Thymus (tissue), 11 donors: ENCODE measurements around the gene TNFSF12. TPM values are rescaled to one million over a fixed set of nuclear protein-coding genes. Genes with fewer than 3 reads are reported as not detected.

Source experiments
- DNase-seq, 9 donors: peaks; one replicate each; pipeline ENCODE4 v3.0.0-alpha.2; 2013; ENCODE audit warnings: low spot score in 9 of 9, low read depth in 6 of 9, missing footprints in 1 of 9
- H3K27ac ChIP-seq, 2 donors: one replicate each; pipeline ENCODE4 v1.5.1; 2013; ENCODE audit warnings: control low read depth in 1 of 2, low read depth in 1 of 2, low read length in 1 of 2, mild to moderate bottlenecking in 1 of 2, moderate library complexity in 1 of 2
- H3K27me3 ChIP-seq, 2 donors: one replicate each; pipeline ENCODE4 v1.5.1; 2013; ENCODE audit warnings: low read length in 1 of 2; ENCODE audit not compliant: control insufficient read depth in 2 of 2, insufficient read depth in 1 of 2
- H3K36me3 ChIP-seq, 2 donors: one replicate each; pipeline ENCODE4 v1.5.1; 2013; ENCODE audit warnings: low read length in 1 of 2, mild to moderate bottlenecking in 1 of 2, moderate library complexity in 1 of 2; ENCODE audit not compliant: control insufficient read depth in 2 of 2, insufficient read depth in 2 of 2
- H3K4me1 ChIP-seq, 2 donors: one replicate each; pipeline ENCODE4 v1.5.1; 2013; ENCODE audit warnings: low read length in 2 of 2; ENCODE audit not compliant: control insufficient read depth in 2 of 2, insufficient read depth in 2 of 2
- H3K4me3 ChIP-seq, 2 donors: one replicate each; pipeline ENCODE4 v1.5.1; 2013; ENCODE audit warnings: low read length in 2 of 2, control low read depth in 1 of 2, mild to moderate bottlenecking in 1 of 2
- H3K9me3 ChIP-seq, 2 donors: one replicate each; pipeline ENCODE4 v1.5.1; 2013; ENCODE audit warnings: low read length in 1 of 2, mild to moderate bottlenecking in 1 of 2; ENCODE audit not compliant: control insufficient read depth in 2 of 2, insufficient read depth in 1 of 2
- WGBS: extraction: QIAGEN DNeasy Blood & Tissue Kit; methylation state at CpG from one replicate; pipeline ENCODE4 v1.1.7; 2013; 5-methylcytosine and 5-hydroxymethylcytosine counted together
- polyA plus RNA-seq: library from polyadenylated mRNA; stranded (reverse); fragments of 200-250 nt; gene quantifications from one replicate; pipeline ENCODE4 v1.2.3, GENCODE V29; 2013
- total RNA-seq: library from RNA; stranded (reverse); fragments of 120-200 nt; gene quantifications from one replicate; pipeline ENCODE4 v1.2.4, GENCODE V29; 2013
- donor health status: healthy.

TNFSF12 gene
- total and polyA plus RNA-seq, 2 donors, result 4.2 to 21.3 TPM

DNA sequence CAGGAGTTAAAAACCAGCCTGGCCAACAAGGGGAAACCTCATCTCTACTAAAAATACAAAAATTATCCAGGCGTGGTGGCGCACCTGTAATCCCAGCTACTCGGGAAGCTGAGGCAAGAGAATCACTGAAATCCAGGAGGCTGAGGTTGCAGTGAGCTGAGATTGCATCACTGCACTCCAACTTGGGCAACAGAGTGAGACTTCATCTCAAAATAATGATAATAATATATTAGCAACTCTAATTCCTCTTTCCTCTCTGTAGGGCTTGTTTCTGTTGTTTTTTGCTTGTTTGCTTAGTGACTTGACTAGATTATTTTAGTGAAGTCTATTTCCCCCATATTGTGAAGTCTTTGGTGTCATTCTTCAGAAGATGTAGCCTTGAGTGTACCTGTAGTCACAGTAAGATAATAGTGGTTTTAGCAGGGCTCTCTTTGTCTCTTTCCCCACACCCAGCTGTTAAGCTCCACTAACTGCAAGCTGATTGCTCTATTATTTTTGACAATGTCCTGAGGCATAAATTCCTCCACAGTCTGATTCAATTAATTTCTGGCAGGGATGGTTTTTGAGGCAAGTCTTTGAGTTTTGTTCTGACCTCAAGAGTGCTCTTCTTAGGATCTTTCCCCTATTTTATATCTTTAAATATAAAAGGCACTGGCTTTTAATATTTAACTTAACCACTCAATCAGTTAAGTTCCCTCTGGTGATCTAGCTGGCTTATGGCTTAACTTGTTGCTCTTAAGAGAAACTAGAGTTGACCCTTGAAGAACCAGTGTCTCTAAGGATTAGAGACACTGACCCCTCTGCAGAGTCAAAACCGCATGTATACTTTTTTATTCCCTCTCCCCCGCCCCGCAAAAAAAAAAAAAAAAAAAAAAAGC, 18.6 kb upstream of the TNFSF12 start:
- no peak overlapping the region for H3K4me3 ChIP-seq
- no peaks in the 10 kb centered on the region for H3K36me3 ChIP-seq
- peaks cover 0 to 36% of the 10 kb centered on the region in 2 donors for H3K9me3 ChIP-seq
- no peaks in the 10 kb centered on the region for H3K4me1 ChIP-seq
- no peaks in the 10 kb centered on the region for H3K27me3 ChIP-seq
- no peak for DNase-seq
- H3K27ac ChIP-seq, result no peak overlapping the region
- WGBS, result 96% methylated on average over 6 of the region's 6 CpGs

DNA sequence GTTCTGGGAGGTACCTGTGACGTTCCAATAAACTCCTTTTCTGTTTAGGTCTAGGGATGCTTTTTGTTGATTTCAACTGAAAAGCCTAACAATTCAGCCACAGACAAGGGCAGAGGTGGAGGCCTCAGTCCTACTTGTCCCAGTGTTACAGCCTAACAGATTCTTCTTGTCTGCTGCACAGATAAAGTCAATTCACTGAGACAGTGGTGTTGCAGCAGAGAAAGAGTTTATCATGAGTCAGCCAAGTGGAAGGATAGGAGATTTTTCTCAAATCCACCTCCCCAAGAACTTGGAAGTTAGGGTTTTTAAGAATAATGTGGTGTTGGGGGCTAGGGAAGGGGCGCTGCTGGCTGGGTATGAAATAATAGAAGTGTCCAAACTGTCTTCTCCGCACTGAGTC, 10.8 kb upstream of the TNFSF12 start:
- DNase-seq, result no peak
- Histone ChIP-seq H3K36me3 (no peaks in the 10 kb centered on the region), H3K27ac (no peak overlapping the region), H3K4me3 (no peak overlapping the region), H3K4me1 (no peaks in the 10 kb centered on the region), H3K27me3 (no peaks in the 10 kb centered on the region), H3K9me3 (peaks cover 4 to 14% of the 10 kb centered on the region in 2 donors)
- 98% methylated on average over 3 of the region's 3 CpGs for WGBS

DNA sequence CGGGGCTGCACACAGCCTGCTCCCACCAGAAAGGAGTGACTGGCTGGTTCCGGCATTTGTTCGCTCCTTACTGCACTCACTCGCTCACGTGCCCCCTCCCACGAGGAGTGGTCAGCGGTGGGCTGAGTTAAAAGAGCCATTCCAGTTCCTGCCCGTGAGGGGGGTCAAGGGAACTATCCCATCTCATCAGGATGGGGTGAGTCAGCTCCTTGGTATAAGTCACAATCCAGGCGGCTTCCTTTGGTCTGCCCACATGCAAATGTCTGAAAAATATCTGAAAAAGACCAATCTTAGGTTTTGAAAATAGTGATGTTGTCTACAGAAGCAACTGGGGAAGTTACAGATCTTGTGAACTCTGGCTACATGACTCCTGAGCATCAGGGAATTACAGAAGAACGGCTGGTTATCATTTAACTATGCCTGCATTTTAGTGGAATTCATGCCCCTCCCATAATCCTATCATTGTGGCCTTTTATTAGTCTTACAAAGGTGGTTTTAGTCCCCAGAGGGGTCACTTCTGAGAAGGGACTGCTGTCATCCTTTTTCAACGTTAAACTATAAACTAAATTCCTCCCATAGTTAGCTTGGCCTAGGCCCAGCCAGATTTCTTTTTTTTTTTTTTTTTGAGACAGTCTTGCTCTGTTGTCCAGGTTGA, 9.8 kb upstream of the TNFSF12 start:
- H3K4me1 ChIP-seq, result no peaks in the 10 kb centered on the region
- DNase-seq, result no peak
- H3K27ac ChIP-seq, result no peak overlapping the region
- H3K4me3 ChIP-seq, result no peak overlapping the region
- H3K27me3 ChIP-seq, result no peaks in the 10 kb centered on the region
- H3K9me3 ChIP-seq, result peaks cover 4 to 14% of the 10 kb centered on the region in 2 donors
- WGBS, result 87% methylated on average over 11 of the region's 11 CpGs
- H3K36me3 ChIP-seq, result no peaks in the 10 kb centered on the region

DNA sequence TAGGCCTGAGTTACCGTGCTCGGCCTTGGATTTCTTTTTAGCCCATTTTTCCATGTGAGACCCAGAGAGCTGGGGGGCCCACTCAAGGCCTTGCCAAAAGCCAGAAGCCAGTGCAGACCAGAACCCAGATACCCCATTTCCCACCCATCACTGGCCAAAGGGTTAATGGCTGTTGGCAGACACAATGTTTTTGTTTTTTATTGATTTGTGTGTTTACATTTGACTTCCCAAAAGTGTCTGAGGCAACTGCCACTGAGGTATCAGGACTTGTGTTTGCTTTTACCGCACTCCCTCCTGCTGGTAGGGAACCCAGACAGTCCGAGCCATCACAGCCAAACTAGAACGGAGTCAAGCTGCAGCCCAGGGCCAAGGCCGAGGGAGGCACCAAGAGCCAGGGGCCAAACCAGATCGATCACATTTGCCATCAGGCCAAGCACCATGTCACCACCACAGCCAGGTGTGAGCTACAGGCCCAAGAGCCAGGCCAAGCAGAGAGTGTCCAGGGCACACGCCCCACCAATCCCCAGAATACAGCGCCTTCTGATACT, 7.7 kb upstream of the TNFSF12 start:
- WGBS, result 98% methylated on average over 9 of the region's 9 CpGs
- H3K9me3 ChIP-seq, result peaks cover 4 to 14% of the 10 kb centered on the region in 2 donors
- H3K36me3 ChIP-seq, result no peaks in the 10 kb centered on the region
- H3K4me3 ChIP-seq, result no peak overlapping the region
- H3K4me1 ChIP-seq, result no peaks in the 10 kb centered on the region
- no peak for DNase-seq
- H3K27me3 ChIP-seq, result no peaks in the 10 kb centered on the region
- no peak overlapping the region for H3K27ac ChIP-seq

DNA sequence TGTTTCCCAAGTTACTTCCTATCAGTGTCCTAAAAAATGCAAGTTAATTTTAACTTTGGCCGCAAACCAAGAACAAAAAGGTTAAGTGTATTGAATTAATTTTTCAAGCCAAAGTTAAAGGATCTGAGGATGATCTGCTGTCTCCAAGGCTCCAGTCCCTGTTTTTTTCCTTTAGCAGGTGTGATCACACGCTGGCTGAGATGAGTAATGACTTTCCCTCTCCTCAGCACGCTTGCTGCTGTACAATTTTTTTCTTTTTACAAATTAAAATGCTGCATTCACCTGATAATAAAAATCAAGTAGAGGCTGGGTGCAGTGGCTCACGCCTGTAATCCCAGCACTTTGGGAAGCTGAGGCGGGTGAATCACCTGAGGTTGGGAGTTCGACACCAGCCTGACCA, 3.9 kb upstream of the TNFSF12 start:
- Histone ChIP-seq H3K9me3 (no peaks in the 10 kb centered on the region), H3K4me1 (peaks cover 0 to 11% of the 10 kb centered on the region in 2 donors), H3K4me3 (no peak overlapping the region), H3K27me3 (peaks cover 3 to 25% of the 10 kb centered on the region in 2 donors), H3K27ac (no peak overlapping the region), H3K36me3 (no peaks in the 10 kb centered on the region)
- 83% methylated on average over 6 of the region's 6 CpGs for WGBS
- DNase-seq, result no peak

DNA sequence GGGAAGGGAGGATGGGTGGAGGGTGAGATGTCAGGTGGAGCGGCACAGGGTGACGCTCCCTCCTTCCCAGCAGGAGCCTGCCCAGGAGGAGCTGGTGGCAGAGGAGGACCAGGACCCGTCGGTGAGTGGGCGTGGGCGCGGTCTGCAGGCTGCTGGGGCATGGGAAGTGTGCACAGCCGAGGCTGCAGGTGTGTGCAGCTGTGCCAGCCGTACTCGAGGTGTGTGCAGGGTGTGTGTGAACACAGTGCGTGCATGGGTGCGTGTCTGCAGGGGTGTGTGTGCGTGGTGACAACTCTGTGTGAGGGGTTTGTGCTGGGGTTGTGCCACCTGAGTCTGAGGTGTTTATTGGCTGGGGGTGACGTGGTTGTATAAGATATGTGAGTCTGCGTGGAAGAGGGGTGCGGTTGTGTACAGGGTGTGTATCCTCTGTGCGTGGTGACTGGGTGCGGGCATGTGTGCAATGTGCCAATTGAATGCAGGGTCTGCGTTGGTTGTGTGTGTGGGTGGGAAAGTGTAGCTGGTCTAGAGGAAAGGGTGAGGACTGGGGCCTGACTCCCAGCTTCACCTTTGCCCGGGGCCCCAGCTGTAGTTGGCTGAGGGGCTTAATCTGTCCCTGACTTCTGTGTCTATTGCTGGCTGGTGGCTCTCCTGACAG, 670 bp downstream of the TNFSF12 start:
- H3K27ac ChIP-seq, result peak overlapping the region; percentile 31 to 32
- H3K9me3 ChIP-seq, result no peaks in the 10 kb centered on the region
- WGBS, result 72% methylated on average over 20 of the region's 20 CpGs
- DNase-seq, result no peak
- H3K36me3 ChIP-seq, result no peaks in the 10 kb centered on the region
- H3K27me3 ChIP-seq, result peaks cover 3 to 36% of the 10 kb centered on the region in 2 donors
- H3K4me3 ChIP-seq, result peak overlapping the region in 1 of 2 donors; percentile 52
- peaks cover 0 to 26% of the 10 kb centered on the region in 2 donors for H3K4me1 ChIP-seq

DNA sequence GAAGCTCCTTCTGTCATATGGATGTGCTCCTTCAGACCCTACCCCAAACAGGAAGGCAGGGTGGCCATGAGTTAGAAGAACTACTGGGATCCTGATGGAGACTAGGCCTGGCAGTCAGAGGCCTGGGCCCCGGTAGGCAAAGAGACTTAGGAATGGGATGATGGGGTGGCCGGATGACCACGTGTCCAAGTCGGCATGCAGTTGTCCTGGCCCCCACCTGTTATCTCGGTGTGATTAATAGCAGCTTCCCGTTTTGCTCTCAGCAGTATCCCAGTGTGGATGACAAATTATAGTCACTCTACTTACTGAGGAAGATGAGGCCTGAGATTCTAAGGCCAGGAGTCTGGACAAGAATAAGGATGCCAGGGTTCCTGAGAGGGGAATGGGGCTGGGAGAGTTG, 1.5 kb downstream of the TNFSF12 start:
- Histone ChIP-seq H3K27ac (no peak overlapping the region), H3K4me1 (peaks cover 0 to 26% of the 10 kb centered on the region in 2 donors), H3K27me3 (peaks cover 3 to 36% of the 10 kb centered on the region in 2 donors), H3K36me3 (no peaks in the 10 kb centered on the region), H3K4me3 (no peak overlapping the region), H3K9me3 (no peaks in the 10 kb centered on the region)
- WGBS, result 88% methylated on average over 6 of the region's 6 CpGs
- no peak for DNase-seq

DNA sequence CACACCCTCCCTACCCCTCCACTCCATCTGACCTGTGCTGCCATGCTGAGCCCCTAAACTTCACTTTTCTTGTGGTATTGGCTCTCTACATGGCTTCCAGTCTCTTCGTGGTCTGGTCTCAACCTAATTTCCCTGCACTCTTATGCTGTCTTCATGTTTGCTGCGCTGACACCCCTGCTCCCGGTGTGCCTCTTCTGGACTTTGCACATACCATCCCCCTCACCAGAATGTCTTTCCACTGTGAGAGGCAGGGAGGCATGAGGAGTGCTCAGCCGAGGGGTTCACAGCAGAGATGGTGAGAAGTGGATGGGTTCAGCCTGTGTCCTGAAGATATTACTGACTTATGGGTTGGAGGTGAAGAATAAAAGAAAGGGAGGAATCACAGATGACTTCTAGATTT, 2.5 kb downstream of the TNFSF12 start:
- Histone ChIP-seq H3K4me3 (no peak overlapping the region), H3K36me3 (no peaks in the 10 kb centered on the region), H3K9me3 (no peaks in the 10 kb centered on the region), H3K4me1 (peaks cover 0 to 26% of the 10 kb centered on the region in 2 donors), H3K27ac (peak overlapping the region in 1 of 2 donors; percentile 8), H3K27me3 (peaks cover 3 to 36% of the 10 kb centered on the region in 2 donors)
- WGBS, result 80% methylated on average over 4 of the region's 4 CpGs
- no peak for DNase-seq
